ENCODE results near the gene CLK4.

- TF ChIP-seq CTCF (IDR thresholded peaks at IDR 0.05): no peak
- TF ChIP-seq POLR2A (IDR thresholded peaks at IDR 0.05): no peak
- no peak for TF ChIP-seq EP300 (IDR thresholded peaks at IDR 0.05)
Observed at GRCh38 chr5:178649580-178649979, 22.7 kb upstream of the CLK4 start.

All from suprapubic skin (tissue), 3 donors.